HG03354 (cell line): Measurements from ENCODE around the gene ACSF2.
A peak's percentile ranks its signal among the peaks of the same experiment; 100 is the strongest.
"Not testable (repeated sequence)": the region's sequence is repeated elsewhere in the genome, so short reads cannot be mapped to it uniquely, and the experiment has no call there.

Experiments
- ATAC-seq: cut with Tn5 transposase; IDR thresholded peaks from one replicate; pipeline ENCODE4 v1.9.1; 2021; ENCODE audit warnings: mild to moderate bottlenecking; ENCODE audit not compliant: unreplicated experiment, poor library complexity, severe bottlenecking

ACSF2 gene

GRCh38 chr17:50425682-50426471 is at the start of gene ACSF2:
ACSF2 (plus strand) TSS chr17:50426218; CDS start chr17:50426262, 44 bp downstream.
- peak; percentile 52 for ATAC-seq

- no peak for ATAC-seq
Observed at GRCh38 chr17:50379351-50380132, 46.5 kb upstream of the ACSF2 start.

- no peak for ATAC-seq
Observed at GRCh38 chr17:50380369-50381259, 45.4 kb upstream of the ACSF2 start.

GRCh38 chr17:50381260-50381815 is 44.7 kb upstream of the ACSF2 start:
- ATAC-seq, result no peak

- ATAC-seq, result no peak
Observed at GRCh38 chr17:50381920-50382319, 44.1 kb upstream of the ACSF2 start.

- no peak for ATAC-seq
Observed at GRCh38 chr17:50382931-50383330, 43.1 kb upstream of the ACSF2 start.

- ATAC-seq, result no peak
Observed at GRCh38 chr17:50386510-50386909, 39.5 kb upstream of the ACSF2 start.

- no peak for ATAC-seq
Observed at GRCh38 chr17:50388728-50389127, 37.3 kb upstream of the ACSF2 start.

- ATAC-seq, result no peak
Observed at GRCh38 chr17:50389534-50389933, 36.5 kb upstream of the ACSF2 start.

GRCh38 chr17:50392621-50393020 is 33.4 kb upstream of the ACSF2 start:
- no peak for ATAC-seq

- ATAC-seq, result no peak
Observed at GRCh38 chr17:50393700-50394099, 32.3 kb upstream of the ACSF2 start.

- no peak for ATAC-seq
Observed at GRCh38 chr17:50394711-50395110, 31.3 kb upstream of the ACSF2 start.

- peak; percentile 19 for ATAC-seq
Observed at GRCh38 chr17:50396261-50397110, 29.5 kb upstream of the ACSF2 start.

- peak; percentile 97 for ATAC-seq
Observed at GRCh38 chr17:50397111-50397918, 28.7 kb upstream of the ACSF2 start, which contains the start of gene LRRC59. LRRC59 (minus strand) TSS chr17:50397523; CDS start chr17:50397317, 206 bp downstream.

GRCh38 chr17:50397919-50398285 is 28.1 kb upstream of the ACSF2 start:
- no peak for ATAC-seq

- not testable (repeated sequence) for ATAC-seq
Observed at GRCh38 chr17:50398672-50399071, 27.3 kb upstream of the ACSF2 start.

- ATAC-seq, result not testable (repeated sequence)
Observed at GRCh38 chr17:50399591-50399990, 26.4 kb upstream of the ACSF2 start.

GRCh38 chr17:50405351-50405750 is 20.7 kb upstream of the ACSF2 start:
- not testable (repeated sequence) for ATAC-seq
